HG03159 (cell line): ENCODE results near the gene SLC38A10.
"Not testable (repeated sequence)": the region's sequence is repeated elsewhere in the genome, so short reads cannot be mapped to it uniquely, and the experiment has no call there.

Experiments
- ATAC-seq: cut with Tn5 transposase; IDR thresholded peaks from one replicate; pipeline ENCODE4 v1.9.1; 2021; ENCODE audit warnings: mild to moderate bottlenecking, moderate library complexity; ENCODE audit not compliant: unreplicated experiment

Gene SLC38A10

DNA sequence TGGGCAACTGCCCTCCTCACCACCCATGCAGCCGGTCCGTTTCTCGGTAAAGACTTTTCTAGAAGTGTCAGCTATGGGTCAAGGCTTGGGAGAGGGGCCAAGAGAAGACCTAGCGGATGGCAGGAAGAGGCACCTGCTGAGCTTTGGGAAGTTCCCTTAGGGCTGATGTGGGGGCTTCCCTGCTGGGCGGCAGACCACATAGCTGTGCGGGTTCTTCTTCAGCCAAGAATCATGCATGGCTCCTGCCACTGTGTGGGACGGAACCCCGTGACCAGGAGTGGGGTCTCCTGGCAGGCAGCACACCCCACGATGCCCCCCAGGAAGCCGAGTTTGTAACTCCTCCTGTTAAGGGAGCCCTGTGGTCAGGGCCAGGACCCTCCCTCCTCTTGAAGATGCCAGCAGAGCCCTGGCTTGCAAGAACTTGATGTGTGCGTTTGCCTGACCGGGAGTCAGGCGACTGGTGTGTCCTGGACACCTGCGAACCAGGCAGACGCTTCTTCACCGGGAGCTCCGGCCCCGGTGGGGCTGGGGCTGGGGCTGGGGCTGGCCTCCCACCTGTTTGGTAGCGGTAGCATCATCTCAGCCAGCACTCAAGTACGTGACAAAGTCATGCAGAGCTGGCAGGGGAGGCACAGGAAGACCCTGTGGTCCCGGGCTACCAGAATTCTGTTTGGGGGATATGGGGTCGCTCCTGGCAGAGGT lies 17.7 kb upstream of the SLC38A10 start:
- no peak for ATAC-seq

DNA sequence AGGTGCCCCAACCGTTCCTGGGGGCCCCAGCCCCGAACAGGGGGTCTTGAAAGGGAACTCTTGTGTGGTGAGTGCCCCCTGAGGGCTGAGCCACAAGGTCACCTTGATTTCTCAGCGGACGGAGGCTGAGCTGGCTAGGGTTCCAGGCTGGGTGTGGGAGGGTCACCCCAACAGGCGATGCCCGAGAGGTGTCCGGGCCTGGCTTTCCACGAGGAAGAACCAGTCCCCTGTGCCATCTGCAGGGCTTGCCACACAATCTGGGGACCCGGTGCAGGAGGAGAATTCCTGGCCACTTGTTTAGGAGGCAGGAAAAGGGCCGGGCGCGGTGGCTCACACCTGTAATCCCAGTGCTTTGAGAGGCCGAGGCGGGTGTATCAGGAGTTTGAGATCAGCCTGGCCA lies 16.8 kb upstream of the SLC38A10 start:
- no peak for ATAC-seq

DNA sequence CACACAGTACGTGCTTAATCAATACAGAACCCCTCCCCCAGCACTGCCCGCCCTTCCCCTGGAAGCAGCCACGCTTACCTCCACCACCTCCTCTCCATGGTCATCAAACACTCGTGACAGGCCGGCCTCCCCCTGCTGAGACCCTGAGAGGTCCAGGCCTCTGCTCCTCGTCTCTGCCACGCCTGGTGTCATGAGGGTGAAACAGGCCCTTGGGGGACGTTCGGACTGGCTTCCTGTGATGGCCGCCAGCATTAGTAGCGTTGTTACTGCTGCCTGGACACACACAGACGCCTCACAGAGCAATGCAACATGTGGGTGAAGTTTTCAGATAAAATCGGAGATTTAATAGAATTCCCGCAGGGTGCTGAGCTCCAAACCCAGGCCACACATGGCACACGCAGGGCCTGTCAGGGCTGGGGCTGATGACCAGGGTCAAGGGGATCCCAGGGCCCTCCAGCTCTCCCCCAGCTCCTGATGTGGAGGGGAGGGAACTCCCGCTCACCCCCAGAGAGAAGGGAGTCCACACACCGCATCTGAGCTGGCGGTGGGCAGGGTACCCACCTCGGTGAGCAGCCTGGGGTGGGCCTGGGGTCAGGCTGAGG lies 15.9 kb upstream of the SLC38A10 start:
- no peak for ATAC-seq

DNA sequence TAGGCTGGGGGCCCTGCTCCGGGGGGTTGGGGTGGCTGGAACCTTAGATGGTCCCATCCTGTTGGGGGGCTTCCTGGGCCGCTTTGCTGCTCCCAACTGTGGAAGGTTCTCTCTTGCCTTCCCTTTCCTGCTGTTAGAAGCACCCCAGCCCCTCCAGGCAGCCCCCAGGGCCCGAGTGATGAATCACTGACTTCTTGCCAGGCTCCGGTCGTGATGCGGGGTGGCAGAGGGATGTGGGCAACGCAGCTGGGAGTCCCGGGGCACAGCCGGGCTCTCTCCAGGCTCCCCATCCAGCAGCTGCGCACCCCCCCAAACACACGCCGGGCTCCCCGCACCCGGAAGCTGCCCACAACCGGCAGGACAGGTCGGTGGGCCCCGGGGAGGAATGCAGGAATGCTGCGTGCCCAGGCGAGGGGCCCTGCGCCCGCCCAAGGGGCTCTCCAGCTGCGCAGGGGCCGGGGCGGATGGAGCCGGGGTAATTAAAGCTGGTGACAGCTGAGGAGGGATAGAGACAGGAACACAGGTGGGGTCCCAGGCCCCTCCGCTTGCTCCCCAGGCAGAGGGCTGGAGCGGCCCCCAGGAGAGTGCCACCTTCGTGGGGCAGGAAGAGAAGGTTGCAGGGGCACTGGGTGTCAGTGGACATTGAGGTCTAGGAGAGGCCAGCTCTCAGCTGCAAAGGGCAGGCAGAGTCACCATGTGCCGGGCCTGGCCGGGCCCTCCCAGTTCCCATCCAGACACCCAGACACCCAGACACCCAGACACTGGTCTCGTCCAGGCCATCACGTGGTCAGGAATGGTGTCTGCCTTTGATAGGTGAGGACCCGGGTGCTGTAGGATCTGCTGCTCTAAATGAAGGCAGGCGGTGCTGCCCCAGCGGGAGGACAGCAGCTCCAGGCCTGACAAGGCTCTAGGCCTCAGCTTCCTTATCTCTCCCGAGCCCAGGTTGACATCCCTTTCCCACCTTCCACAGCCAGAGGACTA lies 15.0 kb upstream of the SLC38A10 start:
- ATAC-seq = no peak

DNA sequence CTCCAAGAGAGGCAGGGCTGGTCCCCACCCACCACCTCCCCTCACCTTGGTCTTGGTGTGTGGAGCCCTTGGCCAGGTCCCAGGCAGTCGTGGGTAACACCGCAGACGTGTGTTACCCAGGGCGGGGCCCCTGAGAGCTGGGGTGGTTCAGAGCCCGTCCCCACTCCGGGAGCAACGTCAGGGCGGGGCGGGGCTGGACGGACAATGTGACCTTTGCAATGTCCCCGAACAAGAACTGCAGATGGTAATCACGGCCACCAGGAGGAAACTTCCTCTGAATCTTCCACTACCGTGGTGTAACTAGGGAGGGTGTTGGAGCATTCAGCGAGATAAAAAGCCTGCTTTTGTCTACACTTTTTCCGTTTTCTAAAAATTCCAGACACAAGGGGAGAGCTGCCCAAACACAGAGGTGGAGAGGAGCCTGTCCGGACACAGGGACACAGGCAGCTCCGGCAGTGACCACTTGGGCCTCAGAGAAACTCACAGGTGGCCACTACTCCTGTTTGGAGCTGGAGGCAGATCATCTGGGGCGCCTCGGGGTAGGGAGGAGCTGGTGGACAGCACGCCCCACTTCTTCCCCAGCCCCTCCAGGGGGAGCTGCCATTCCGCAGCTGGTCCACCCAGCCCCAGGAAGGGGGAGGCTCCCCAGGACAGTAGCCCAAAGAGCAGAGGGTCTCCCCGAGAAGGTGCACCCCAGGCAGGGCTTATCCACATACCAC lies 14.2 kb upstream of the SLC38A10 start:
- no peak for ATAC-seq

DNA sequence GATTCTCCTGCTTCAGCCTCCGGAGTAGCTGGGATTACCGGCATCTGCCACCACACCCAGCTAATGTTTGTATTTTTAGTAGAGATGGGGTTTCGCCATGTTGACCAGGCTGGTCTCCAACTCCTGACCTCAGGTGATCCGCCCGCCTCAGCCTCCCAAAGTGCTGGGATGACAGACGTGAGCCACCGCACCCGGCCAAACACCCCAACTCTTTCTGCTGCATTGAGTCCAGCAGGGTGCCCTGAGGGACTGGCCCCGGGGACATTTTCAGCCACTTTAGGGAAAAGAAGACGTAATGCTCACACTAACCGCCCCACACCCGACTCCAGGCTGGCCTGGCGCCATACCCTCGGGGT lies 13.7 kb upstream of the SLC38A10 start:
- not testable (repeated sequence) for ATAC-seq

DNA sequence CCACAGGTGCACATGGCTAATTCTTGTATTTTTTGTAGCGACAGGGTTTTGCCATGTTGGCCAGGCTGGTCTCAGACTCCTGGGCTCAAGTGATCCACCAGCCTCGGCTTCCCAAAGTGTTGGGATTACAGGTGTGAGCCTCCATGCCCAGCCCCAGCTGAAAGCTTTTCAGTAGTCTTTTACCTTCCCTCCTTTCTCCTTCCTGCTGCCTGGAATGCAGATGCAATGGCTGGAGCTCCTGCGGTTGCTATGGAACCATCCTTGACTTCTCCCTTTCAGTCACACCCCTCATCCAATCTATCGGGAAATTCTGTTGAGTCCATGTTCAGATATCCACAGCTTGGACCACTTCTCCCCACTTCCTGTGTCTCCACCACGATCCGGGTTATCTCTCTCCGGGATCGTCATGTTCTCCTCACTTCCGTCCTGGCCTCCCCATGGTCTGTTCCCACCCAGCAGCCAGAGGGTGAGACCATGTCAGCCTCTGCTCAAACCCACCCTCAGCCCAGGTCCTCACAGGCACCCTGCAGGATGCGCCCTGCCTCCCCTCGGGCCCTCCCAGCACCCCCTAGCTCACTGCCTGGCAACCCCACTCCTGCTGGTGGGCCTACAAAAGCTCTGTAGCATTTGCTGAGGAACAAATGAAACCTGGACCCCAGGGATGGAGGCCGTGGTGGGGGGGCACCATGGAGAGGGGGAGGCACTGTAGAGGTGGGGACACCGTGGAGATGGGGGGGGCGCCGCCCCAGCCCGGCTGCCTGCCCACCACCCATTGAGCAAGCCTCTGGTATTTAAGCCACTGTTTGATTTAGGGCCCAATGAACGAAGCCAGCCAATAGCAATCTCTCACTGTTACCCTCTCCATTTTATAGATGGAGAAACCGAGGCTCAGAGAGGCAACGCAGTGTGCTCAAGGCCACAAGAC lies 12.8 kb upstream of the SLC38A10 start:
- ATAC-seq = no peak

DNA sequence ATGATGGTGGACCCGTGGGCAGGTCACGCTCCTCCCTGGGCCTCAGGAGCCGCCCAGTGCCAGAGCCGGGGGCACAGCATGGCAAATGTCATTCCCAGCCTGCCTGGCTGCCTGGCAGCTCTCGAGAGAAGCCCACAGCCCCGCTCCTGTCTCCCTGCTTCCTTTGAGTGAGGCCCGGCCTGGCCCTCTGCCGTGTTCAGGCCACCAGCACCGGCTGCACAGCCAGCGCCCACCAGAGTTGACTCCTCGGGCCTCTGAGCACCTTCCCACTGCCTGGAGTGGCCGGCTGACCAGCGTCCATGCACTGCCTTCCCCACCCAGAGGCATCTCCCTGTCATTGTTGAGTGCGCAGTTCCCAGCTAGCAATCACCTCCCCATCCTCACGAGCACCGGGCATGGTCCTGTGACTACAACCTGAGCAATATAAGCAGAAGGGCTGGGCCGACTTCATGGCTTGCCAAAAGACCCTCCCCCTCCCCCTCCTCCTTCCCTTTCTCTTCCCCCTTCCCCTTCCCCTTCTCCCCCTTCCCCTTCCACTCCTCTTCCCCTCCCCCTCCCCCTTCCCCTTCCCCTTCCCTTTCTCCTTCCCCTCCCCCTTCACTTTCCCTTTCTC lies 11.9 kb upstream of the SLC38A10 start:
- no peak for ATAC-seq

DNA sequence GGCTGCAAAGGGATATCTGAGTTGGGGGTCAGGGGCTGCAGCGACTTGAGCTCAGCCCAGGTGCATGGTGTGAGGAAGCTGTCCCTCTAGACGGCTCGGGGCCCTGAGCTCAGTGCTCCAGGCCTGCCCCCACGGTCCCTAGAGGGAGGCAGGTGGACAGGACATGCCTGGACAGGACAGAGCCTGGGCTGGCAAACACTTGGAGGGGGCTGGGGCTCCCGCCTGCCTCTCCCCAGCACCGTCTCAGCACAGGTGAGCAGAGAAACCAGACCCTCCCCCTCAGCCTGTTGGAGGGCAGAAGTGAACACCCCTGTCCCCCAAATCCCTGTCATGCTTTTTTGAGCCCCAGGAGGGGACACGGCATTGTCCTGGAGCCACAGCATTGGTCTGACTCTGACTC lies 11.4 kb upstream of the SLC38A10 start:
- ATAC-seq = no peak

DNA sequence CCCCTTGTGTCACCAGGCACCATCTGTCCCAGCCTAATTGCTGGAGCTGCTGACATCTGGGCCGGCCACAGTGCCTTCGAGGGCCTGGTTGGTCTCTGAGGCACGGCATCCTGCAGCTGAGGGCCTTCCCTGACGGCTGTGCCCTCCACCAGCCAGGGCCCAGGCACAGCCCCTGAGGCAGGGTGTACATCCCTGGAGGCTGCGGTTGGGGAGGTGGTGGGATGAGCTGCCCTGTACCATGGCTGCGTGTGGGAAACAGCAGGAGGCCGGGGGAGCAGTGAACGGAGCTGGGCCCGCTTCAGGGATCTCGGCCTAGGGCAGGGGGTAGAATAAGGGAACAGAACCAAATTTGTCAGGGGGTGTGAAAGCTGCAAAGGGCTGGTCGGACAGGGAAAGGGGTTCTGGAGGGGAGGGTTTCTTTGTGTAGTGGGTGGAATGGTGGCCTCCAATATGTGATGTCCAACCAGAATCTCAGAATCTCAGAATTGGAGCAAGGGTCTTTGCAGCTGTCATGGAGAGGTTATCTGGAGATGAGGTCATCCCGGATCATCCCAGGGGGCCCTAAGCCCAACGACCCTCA lies 10.0 kb upstream of the SLC38A10 start:
- ATAC-seq = no peak

DNA sequence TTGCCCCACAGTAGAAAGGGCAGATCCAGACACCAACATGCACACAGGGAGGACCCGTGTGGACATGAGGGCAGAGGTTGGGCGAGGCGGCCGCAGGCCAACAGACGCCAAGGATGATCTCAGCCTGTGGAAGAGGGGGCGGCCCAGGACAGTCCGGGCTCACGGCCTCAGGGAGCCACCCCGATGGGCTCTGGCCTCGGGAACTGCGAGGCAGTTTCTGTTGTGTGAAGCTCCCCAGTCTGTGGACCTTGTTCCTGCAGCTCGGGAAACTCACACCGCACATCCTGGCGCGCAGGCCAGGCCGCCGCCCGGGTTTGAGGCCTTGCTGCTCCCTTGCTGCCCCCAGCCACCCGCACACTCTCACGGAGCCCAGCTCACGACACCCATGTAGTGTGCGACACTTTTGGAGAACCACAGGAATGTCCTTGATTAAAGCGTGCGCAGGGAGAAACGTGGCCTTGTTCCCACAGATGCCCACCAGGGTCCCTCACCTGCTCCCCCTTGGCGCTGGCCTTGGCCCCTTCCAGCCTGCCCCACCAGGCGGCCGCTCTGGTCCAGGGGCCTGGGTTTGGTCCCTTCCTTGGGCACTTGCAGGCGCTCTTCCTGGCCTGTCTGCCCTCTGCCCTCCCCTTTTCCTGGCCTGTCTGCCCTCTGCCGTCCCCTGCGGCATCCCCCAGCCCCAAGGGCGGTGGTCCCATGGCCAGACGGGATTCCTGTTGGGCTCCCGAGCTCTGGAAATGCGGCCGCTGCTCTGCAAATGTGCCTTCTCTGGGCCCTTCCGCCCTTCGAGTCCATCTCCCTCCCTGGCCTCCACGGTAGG lies 9.3 kb upstream of the SLC38A10 start:
- no peak for ATAC-seq

DNA sequence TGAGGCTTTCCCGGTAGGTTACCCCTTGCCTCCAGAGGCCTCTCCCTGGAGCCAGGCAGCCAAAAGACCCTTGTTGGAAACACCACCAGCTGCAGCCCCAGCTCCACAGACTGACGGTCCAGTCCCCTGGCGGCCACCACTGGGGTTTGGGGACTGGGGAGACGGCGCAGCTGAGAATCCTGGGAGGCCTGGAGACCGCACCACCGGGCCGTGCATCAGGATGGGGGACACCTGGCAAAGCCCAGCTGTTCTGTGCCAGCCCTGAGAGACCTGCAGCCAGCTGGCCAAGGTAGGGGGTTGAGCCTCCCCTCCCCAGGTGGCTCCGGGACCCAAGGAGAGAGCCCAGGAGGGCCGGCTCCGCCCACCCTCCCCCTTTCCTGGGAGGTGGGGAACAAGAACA lies 8.3 kb upstream of the SLC38A10 start:
- ATAC-seq = no peak

DNA sequence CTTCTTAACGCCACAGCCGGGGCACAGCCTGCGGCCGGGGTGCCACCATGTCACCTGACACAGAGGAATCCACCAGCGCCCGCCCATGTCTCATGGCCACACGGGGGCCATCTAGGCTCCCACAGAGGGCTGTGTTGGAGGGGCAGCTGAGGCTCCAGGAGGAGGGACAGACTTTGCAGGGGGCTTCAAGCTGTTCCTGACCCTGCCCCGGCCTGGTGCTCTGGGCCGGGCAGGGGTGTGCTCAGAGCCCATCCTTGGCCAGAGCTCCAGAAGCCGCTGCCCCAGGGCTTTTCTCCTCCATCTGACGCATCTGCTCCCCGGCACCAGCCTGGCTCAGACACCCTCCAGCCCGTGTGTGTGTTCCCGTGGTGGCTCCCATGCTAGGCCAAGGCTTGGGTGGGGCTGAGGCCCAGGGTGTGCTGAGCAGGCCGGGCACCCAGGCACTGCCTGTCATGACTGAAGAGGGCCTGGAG lies 7.8 kb upstream of the SLC38A10 start:
- ATAC-seq = no peak

DNA sequence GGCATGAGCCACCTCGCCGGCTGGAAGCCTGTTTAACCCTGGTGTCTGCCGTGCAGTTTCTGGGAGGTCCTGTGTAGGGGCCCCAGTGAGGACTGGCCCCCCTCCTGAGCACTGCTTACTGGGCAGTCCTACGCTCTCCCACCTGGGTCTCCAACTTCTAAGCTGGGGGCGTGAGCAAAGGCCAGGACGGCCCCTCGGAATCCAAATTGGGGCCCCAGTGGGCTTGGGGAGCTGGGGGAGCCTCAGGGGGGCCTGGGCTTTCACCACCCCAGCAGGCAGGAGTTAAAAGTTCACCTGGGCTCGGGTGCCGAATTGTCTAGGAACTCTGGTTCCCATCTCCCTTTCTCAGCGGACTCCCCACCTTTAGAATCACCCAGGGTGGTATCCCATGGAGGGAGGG lies 7.2 kb upstream of the SLC38A10 start:
- no peak for ATAC-seq

DNA sequence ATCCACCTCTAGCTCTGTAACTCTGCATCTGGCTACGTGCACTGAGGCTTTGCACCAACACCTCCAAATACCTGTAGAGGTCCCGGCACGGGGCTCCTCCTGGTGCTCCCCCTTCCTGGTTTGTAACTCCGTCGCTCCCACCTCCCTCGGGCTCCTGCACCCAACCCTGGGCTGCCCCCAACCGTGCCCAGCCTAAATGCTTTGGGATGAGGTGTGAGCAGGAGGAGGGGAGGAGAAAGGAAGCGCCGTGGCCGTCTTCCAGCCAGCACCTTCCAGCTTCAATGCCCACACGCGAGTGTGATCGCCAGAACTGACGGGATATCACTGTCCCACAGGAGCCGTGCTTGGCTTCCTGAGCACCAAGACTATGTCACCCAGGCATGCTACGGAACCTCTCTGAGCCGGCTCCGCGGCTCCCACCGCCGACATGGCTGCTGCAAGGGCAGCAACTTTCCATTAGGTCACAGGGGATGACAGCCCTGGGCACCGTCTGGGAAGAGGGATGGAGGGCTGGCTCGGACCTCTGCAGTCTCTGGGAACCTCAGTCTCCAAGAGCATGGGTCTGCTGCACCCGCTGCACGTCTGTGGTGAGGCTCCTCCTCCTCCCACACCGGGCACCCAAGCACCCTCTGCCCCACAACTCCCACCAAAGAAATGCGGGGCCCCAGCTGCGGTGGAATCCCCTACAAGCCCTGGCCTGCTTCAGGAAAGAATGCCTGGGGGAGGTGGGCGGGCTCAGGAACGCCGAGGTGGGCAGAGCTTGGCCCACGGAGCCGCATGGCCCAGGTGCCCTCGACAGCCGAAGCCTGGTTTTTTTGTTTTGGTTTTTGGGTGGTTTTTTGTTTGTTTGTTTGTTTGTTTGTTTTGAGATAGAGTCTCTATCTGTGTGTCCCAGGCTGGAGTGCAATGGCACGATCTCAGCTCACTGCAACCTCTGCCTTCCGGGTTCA lies 6.4 kb upstream of the SLC38A10 start:
- no peak for ATAC-seq

DNA sequence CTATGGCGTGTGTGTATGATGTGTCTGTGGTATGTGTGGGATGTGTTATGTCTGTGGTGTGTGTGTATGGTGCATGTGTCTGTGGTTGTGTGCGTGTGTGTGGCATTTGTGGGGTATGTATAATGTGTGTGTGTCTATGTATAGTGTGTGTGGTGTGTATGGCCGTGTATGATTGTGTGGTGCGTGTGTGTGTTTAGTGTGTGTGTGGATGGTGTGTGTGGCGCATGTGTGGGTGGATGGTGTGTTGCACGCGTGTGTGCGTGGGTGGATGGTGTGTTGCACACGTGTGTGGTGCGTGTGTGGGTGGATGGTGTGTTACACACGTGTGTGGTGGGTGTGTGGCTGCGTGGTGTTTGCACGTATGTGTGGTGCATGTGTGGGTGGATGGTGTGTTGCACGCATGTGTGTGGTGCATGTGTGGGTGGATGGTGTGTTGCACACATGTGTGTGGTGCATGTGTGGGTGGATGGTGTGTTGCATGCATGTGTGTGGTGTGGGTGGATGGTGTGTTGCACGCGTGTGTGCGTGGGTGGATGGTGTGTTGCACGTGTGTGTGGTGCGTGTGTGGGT lies 5.6 kb upstream of the SLC38A10 start:
- no peak for ATAC-seq
